ENCODE data around the gene PCYT2. TPM values are rescaled to one million over a fixed set of nuclear protein-coding genes. Genes with fewer than 3 reads are reported as not detected.

The PCYT2 gene
- total and polyA plus RNA-seq, 2 donors (not counting 3 experiments of a cell fraction or from before 2014, with no cell fraction given), result 52.0 to 57.1 TPM

GRCh38 chr17:81854974-81855774 is 56.0 kb downstream of the PCYT2 start:
- FAIRE-seq (no peak), DNase-seq (ENCODE audit: low read depth, low spot score) (no peak)
- ChIA-PET CTCF (interaction anchor here (1.0 to 1.5 kb wide), 2 partner anchors 10 to 104 kb away, joined by 3 read pairs; no protein-coding TSS in a partner anchor), POLR2A (no interaction called here)
- Histone ChIP-seq H3K4me1 (ENCODE audit: control insufficient read depth, extremely low read depth, insufficient read depth, low read length) (peaks cover 16% of the 10 kb centered on the region), H3K4me2 (ENCODE audit: insufficient read depth, low read length) (no peak overlapping the region), H3K27ac (ENCODE audit: insufficient read depth, low read depth, low read length) (no peak overlapping the region), H3K79me2 (ENCODE audit: control insufficient read depth, insufficient read depth, low read length) (peaks cover 66% of the 10 kb centered on the region), H3K9ac (replicated peaks; ENCODE audit: extremely low read depth, insufficient read depth, low read length) (no peak overlapping the region), H3K27me3 (ENCODE audit: control insufficient read depth in 2 of 2, insufficient read depth in 2 of 2, low read length in 2 of 2) (no peaks in the 10 kb centered on the region), H2AFZ (ENCODE audit: low read depth, low read length) (no peak overlapping the region), H3K9me1 (replicated peaks; ENCODE audit: control insufficient read depth, extremely low read depth, insufficient read depth, low read length) (no peaks in the 10 kb centered on the region), H3K4me3 (replicated peaks in 1 of 3; ENCODE audit: insufficient read depth in 1 of 3, low read depth in 1 of 3, low read length in 3 of 3) (no peak overlapping the region), H3K9me3 (replicated peaks; ENCODE audit: control insufficient read depth, insufficient read depth, low read length) (no peaks in the 10 kb centered on the region), H4K20me1 (replicated peaks; ENCODE audit: control insufficient read depth, extremely low read depth, insufficient read depth, low read length) (no peaks in the 10 kb centered on the region), H3K36me3 (ENCODE audit: control insufficient read depth in 2 of 2, extremely low read depth in 1 of 2, insufficient read depth in 2 of 2, low read length in 2 of 2) (peaks cover 17 to 56% of the 10 kb centered on the region in 2 experiments)
- dilution Hi-C loops (cut with MboI; ENCODE audit: extremely low pct_ligation_motif_present, low sequenced_read_pairs), result no loop called here
- BruUV-seq (replicated peaks), result no TSS peak
- intact Hi-C loops (cut with micrococcal nuclease), result no loop called here
- TF ChIP-seq POLR2AphosphoS5 (IDR thresholded peaks at IDR 0.05; ENCODE audit: insufficient read depth, low read depth, low read length) (no peak), FOS (IDR thresholded peaks at IDR 0.05; ENCODE audit: borderline replicate concordance, insufficient read depth, low read length) (no peak), EZH2 (IDR thresholded peaks at IDR 0.05; ENCODE audit: borderline replicate concordance, low read depth, low read length, severe bottlenecking) (no peak), MYC (IDR thresholded peaks at IDR 0.05; ENCODE audit: low read depth, low read length) (no peak), GATA2 (IDR thresholded peaks at IDR 0.05; ENCODE audit: insufficient read depth, insufficient read length, low read depth, low read length) (no peak), MAX (IDR thresholded peaks at IDR 0.05; ENCODE audit: insufficient read depth, insufficient read length) (no peak), JUN (IDR thresholded peaks at IDR 0.05; ENCODE audit: borderline replicate concordance, insufficient read depth, insufficient read length, low read depth) (no peak), POLR2A (IDR thresholded peaks at IDR 0.05; ENCODE audit: low read depth, low read length) (no peak)
- TF ChIP-seq, protein P1, sequence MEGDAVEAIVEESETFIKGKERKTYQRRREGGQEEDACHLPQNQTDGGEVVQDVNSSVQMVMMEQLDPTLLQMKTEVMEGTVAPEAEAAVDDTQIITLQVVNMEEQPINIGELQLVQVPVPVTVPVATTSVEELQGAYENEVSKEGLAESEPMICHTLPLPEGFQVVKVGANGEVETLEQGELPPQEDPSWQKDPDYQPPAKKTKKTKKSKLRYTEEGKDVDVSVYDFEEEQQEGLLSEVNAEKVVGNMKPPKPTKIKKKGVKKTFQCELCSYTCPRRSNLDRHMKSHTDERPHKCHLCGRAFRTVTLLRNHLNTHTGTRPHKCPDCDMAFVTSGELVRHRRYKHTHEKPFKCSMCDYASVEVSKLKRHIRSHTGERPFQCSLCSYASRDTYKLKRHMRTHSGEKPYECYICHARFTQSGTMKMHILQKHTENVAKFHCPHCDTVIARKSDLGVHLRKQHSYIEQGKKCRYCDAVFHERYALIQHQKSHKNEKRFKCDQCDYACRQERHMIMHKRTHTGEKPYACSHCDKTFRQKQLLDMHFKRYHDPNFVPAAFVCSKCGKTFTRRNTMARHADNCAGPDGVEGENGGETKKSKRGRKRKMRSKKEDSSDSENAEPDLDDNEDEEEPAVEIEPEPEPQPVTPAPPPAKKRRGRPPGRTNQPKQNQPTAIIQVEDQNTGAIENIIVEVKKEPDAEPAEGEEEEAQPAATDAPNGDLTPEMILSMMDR (IDR thresholded peaks at IDR 0.05; ENCODE audit: extremely low read depth in 1 of 2, insufficient read depth in 1 of 2, low read depth in 1 of 2, low read length in 2 of 2), result no peak

Measured in endothelial cell of umbilical vein (primary cell).